GM20000 (cell line): ENCODE data around the gene CEMIP.

Experiments
- DNase-seq: peaks from one replicate; pipeline ENCODE4 v3.0.0; 2012; ENCODE audit warnings: low spot score
- TF ChIP-seq, protein P1 (sequence below): IDR thresholded peaks from 2 replicates; pipeline ENCODE4 v1.5.1; 2012; ENCODE audit warnings: mild to moderate bottlenecking, control low read depth; ENCODE audit errors: extremely low read depth, missing control alignments

Gene CEMIP

DNA sequence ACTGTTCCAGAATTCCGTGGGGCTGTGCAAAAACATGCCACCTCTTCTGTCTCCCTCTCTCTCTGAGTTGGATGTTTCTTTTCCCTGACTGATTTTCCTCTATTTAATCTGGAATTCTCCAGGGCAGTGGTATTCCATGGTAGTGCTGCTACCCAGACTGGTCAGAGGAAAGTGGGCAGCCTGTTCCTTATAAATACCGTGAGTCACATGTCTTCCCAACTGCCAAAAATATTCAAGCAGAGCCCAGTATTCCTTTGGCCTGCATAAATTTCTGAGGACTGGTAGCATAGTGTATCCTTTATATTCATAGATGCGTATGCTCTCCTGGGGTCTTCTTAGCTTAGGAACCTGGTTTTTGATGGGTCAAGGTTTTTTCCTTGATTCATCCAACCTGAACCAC is 40.9 kb downstream of the CEMIP start:
- DNase-seq = no peak
- TF ChIP-seq, protein P1, sequence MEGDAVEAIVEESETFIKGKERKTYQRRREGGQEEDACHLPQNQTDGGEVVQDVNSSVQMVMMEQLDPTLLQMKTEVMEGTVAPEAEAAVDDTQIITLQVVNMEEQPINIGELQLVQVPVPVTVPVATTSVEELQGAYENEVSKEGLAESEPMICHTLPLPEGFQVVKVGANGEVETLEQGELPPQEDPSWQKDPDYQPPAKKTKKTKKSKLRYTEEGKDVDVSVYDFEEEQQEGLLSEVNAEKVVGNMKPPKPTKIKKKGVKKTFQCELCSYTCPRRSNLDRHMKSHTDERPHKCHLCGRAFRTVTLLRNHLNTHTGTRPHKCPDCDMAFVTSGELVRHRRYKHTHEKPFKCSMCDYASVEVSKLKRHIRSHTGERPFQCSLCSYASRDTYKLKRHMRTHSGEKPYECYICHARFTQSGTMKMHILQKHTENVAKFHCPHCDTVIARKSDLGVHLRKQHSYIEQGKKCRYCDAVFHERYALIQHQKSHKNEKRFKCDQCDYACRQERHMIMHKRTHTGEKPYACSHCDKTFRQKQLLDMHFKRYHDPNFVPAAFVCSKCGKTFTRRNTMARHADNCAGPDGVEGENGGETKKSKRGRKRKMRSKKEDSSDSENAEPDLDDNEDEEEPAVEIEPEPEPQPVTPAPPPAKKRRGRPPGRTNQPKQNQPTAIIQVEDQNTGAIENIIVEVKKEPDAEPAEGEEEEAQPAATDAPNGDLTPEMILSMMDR = no peak

DNA sequence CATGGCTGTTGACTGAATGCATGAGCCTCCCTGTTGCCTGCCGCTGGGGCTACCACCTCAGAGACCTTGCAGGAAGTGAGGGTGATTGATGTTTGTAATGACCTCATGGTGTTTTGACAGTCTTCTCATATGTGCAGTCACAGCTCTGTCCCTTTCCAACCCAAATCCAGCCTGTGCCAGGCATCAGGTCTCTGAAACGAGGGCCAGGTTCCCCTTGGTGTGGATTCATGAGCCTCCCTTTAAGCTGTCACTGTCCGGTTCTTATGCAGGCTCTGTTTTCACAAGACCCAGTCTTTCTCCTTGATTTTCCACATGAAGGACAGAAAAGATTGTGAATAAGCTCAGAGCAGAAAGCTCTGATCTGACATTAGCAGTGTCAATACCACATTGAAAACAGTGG is 43.1 kb downstream of the CEMIP start:
- TF ChIP-seq, protein P1 = no peak

DNA sequence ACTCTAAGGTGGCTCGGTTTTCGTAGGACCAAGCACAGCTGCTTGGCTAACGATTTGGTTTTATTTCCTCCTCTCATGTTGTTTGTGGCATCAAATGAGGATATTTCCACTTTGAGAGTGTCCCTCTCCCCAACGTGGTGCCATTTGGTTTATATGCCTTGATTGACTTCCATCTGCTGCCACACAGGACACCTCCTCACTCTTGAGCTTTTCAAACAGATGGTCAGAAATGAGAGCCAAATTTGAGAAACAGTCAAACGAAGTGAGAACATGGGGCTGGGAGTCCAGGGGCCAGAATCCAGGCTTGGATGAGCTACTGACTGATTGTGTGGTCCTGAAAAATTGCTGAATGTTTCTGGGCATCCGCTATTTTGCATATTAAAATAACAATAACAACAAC is 43.5 kb downstream of the CEMIP start:
- DNase-seq = no peak
- TF ChIP-seq, protein P1 = no peak

More for the DNA sequence above, 43.1 kb downstream of the CEMIP start:
- no peak for DNase-seq

DNA sequence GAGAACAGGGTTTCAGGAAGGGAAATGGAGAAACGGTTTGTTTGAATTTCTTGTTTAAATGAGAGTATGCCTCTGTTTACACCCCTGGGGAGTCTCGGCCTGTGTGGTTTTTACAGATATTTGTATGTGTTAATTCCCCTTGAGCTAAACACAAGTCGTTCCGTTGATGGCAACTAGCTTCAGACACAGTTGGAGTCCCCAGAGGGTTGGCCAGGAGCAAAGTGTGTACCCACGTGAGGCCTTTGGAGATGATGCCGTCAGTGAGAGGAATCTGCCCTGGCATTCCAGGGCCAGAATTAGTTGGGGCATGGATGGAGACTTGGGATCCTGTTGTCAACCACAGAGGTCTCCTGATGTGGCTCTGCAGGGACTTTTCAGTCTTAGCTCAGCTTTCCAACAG is 44.0 kb downstream of the CEMIP start:
- DNase-seq = no peak
- TF ChIP-seq, protein P1 = no peak

DNA sequence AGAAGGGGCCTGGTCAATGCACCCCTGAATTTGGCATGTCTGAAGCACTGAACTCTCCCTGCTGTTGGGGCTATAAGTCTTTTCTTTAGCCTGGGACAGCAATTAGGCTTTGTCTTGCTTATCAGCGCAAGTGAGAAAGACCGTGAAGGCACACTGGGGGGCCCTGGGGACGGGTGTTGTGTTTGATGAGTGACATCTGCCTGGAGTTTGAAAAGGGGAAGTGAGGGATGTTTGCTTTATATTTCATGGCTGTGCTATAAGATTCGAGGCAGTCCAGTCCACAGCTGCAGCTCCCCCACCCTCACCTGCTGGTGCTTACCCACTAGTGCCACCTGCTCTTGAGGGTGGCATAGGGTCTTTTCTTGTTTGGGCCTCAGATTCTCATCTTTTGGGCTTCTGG is 44.8 kb downstream of the CEMIP start:
- peak; percentile 30 for DNase-seq
- TF ChIP-seq, protein P1 = no peak

DNA sequence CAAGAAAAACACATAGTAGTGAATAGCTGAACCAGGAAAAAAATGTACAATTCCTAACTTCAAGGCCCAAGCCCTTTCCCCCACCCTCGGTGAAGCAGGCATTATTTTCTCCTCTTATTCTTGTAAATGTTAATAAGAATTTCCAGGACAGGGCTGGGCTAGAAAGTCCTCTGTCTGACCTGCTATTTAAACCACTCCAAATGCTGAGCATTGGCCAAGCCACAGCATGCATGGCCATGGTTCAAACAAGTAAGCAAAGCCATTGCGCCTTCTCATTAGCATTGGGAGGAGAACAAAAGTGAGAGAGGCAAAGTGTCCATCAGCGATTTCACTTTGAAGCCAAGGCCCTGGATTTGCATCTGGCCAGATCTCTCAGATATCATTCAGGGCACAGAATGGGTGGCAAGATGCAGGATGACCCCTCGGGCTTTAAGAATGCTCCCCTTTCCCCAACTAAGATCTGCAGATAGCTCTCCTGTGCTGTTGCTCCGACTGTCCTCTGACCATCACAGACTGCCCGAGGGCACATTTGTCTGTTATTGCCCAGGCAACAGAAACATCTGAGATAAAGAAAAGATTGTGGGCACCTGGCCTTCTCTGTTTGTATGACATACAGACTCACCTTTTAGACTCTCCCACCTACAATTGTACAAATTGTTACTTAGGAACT is 46.3 kb downstream of the CEMIP start:
- no peak for DNase-seq
- TF ChIP-seq, protein P1 = no peak

DNA sequence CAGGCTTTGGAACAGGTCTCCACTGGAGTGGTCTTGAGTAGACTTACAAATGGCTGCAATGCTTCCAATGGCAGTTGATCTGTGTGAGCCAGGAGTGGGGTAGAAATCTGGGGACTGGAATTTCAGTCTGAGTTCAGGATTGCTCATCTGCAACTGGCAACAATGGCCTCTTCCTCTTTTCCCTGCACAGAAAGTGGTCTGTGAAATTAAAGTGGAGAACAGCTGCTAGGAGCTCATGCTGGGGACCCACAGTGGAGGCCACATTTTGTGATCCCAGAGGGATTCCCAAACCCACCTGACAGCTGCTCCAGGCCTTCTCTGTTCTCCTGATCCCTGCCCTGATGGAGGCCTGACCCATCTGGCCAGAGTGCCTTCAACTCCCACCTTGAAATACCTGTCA is 49.6 kb downstream of the CEMIP start:
- DNase-seq = peak; percentile 2
- TF ChIP-seq, protein P1 = no peak
